HepG2 (cell line): Measurements from ENCODE around the gene IQCE. TPM values are rescaled to one million over a fixed set of nuclear protein-coding genes. Genes with fewer than 3 reads are reported as not detected.

Experiments
- CEBPB ChIP-seq: IDR thresholded peaks from 2 replicates; pipeline ENCODE4 v1.6.1; 2011; ENCODE audit warnings: low read depth, low read length, improper control_type of control experiment, borderline replicate concordance
- DMAP1 ChIP-seq: IDR thresholded peaks from 2 replicates; pipeline ENCODE4 v1.6.1; 2016
- ERF ChIP-seq: IDR thresholded peaks from 2 replicates; pipeline ENCODE4 v1.6.1; 2018; ENCODE audit warnings: missing biosample characterization, missing genetic modification reagents
- EZH2 ChIP-seq: conservative IDR thresholded peaks from 2 replicates; pipeline ENCODE4 v1.6.1; 2012; ENCODE audit warnings: mild to moderate bottlenecking, low read depth, low read length, moderate library complexity
- FOXK2 ChIP-seq: fragments of 450-650 bp; IDR thresholded peaks from 2 replicates; pipeline ENCODE4 v1.6.1; 2016
- GZF1 ChIP-seq: sonication (generic); formaldehyde crosslinking; IDR thresholded peaks from 2 replicates; pipeline ENCODE4 v1.5.1; 2020; ENCODE audit warnings: mild to moderate bottlenecking, missing genetic modification reagents
- KDM5A ChIP-seq: fragments of 200-600 bp; sonication (generic); IDR thresholded peaks from 2 replicates; pipeline ENCODE4 v1.7.0; 2018; ENCODE audit warnings: antibody characterized with exemption, mild to moderate bottlenecking, low read length, borderline replicate concordance
- NCOA1 ChIP-seq: sonication (generic); formaldehyde crosslinking; IDR thresholded peaks from 2 replicates; pipeline ENCODE4 v1.9.0; 2021; ENCODE audit warnings: missing genetic modification reagents
- NFE2L2 ChIP-seq: fragments of 150-350 bp; IDR thresholded peaks from 2 replicates; pipeline ENCODE4 v1.6.1; 2014; ENCODE audit warnings: low read length
- RFX1 ChIP-seq: fragments of 450-650 bp; IDR thresholded peaks from 2 replicates; pipeline ENCODE4 v1.6.1; 2017
- SKI ChIP-seq: fragments of 450-650 bp; IDR thresholded peaks from one replicate; pipeline ENCODE4 v1.6.1; 2018; ENCODE audit warnings: mild to moderate bottlenecking; ENCODE audit not compliant: partially characterized antibody
- SP5 ChIP-seq: IDR thresholded peaks from 2 replicates; pipeline ENCODE4 v1.6.1; 2016; ENCODE audit warnings: low read depth, borderline replicate concordance
- SYNCRIP ChIP-seq: fragments of 200-400 bp; formaldehyde crosslinking; IDR thresholded peaks from 2 replicates; pipeline ENCODE4 v1.6.1; 2018; ENCODE audit warnings: mild to moderate bottlenecking, low read depth, low read length; ENCODE audit not compliant: insufficient read depth
- TBX3 ChIP-seq: fragments of 450-650 bp; IDR thresholded peaks from 2 replicates; pipeline ENCODE4 v1.6.1; 2017; ENCODE audit warnings: antibody characterized with exemption, mild to moderate bottlenecking, inconsistent platforms, borderline replicate concordance
- ZKSCAN5 ChIP-seq: sonication (generic); formaldehyde crosslinking; IDR thresholded peaks from 2 replicates; pipeline ENCODE4 v1.5.1; 2020; ENCODE audit warnings: mild to moderate bottlenecking, missing genetic modification reagents
- ZNF543 ChIP-seq: sonication (generic); formaldehyde crosslinking; IDR thresholded peaks from 2 replicates; pipeline ENCODE4 v1.4.0; 2020; ENCODE audit warnings: mild to moderate bottlenecking, missing genetic modification reagents
- polyA plus RNA-seq, 8 experiments: library from polyadenylated mRNA; depleted of rRNA in 3 of 8; stranded (reverse) in 7 of 8; unstranded in 1 of 8; fragments of >200 nt; fragmentation: Illumina TruSeq in 4 of 8; extraction: Trizol in 4 of 8; gene quantifications; 2 replicates each; pipeline versions ENCODE4 v1.2.1 to v1.2.3, GENCODE V29; 2011 to 2016; ENCODE audit warnings: low read depth in 4 of 8, missing spikeins in 1 of 8, mixed read lengths in 1 of 8; ENCODE audit not compliant: insufficient read depth in 1 of 8
- total RNA-seq, 5 experiments: library from RNA; depleted of rRNA; stranded (reverse); fragments of >200 nt; fragmentation: Illumina TruSeq; extraction: Trizol; gene quantifications; 2 replicates each; pipeline ENCODE4 v1.2.3, GENCODE V29; 2016; ENCODE audit warnings: low read depth in 1 of 5
- TF ChIP-seq, protein P1 (sequence below): sonication (generic); formaldehyde crosslinking; IDR thresholded peaks from 2 replicates; pipeline ENCODE4 v1.4.0; 2020; ENCODE audit warnings: mild to moderate bottlenecking, missing genetic modification reagents
- TF ChIP-seq, protein P2 (sequence below): sonication (generic); formaldehyde crosslinking; IDR thresholded peaks from 2 replicates; pipeline ENCODE4 v1.5.0; 2020; ENCODE audit warnings: missing genetic modification reagents, mild to moderate bottlenecking, borderline replicate concordance
- TF ChIP-seq, protein P3 (sequence below): sonication (generic); formaldehyde crosslinking; IDR thresholded peaks from 2 replicates; pipeline ENCODE4 v1.4.0; 2020; ENCODE audit warnings: low read depth, mild to moderate bottlenecking, missing genetic modification reagents
- TF ChIP-seq, protein P4 (sequence below): sonication (generic); formaldehyde crosslinking; IDR thresholded peaks from 2 replicates; pipeline ENCODE4 v1.8.1; 2023; ENCODE audit warnings: mild to moderate bottlenecking, inconsistent platforms, moderate library complexity, missing genetic modification reagents, borderline replicate concordance
- TF ChIP-seq, protein P5 (sequence below): sonication (generic); formaldehyde crosslinking; IDR thresholded peaks from 2 replicates; pipeline ENCODE4 v1.5.0; 2020; ENCODE audit warnings: mild to moderate bottlenecking, missing genetic modification reagents
- TF ChIP-seq, protein P6 (sequence below): sonication (generic); formaldehyde crosslinking; IDR thresholded peaks from 2 replicates; pipeline ENCODE4 v1.8.0; 2022; ENCODE audit warnings: mild to moderate bottlenecking, missing genetic modification reagents, moderate library complexity

Gene IQCE
- total and polyA plus RNA-seq, 2 of the 13 experiments (the other 11 are each of a cell fraction or from before 2014, with no cell fraction given) = 1.5 to 2.5 TPM

DNA sequence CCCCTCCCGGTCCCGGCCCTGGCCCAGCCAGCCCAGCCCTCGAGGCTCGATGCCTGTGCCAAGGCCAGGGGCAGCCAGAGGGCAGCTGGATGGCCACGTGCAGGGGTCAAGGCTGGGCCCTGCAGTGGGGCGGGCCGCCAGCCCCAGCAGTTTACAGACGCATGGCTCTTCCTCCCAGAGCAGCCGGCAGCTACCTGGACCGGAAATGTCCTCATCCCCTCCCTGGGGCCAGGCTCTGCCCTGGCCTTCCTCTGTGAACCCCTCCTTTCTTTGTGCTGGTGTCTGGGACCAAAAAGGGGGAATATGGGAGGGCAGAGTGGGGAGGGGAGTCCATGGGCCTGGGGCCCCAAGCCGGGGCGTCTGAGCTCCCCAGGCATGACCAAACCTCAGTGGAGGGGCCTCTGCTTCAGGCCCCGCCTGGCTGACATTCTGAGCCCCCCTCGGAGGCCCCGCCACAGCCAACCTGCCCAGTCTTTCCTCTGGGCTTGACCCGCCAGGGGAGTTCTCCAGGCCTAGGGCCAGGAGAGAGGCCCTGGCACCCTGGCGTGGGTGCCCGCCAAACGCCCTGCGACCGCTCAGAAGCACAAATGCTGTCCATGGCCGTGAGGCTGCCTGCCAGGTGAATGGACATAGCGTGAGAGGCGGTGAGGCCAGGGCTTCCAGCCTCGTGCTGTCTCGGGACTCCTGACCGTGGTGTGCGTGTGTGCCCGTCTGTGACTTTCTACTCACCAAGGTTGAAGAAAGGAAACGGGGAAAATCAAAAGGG is 104.5 kb downstream of the IQCE start (continued):
- TF ChIP-seq ERF (CRISPR knock-in tag) (peak; percentile 99), EZH2 (no peak), KDM5A (no peak), ZNF543 (peak; percentile 60), CEBPB (no peak), NFE2L2 (no peak), SYNCRIP (no peak), ZKSCAN5 (no peak), SP5 (CRISPR knock-in tag) (peak; percentile 92), SKI (peak; percentile 91), TBX3 (0 out of 2 replicates have a peak, but pooled peaks have one; percentile 21), NCOA1 (CRISPR knock-in tag) (no peak), DMAP1 (CRISPR knock-in tag) (peak; percentile 80), RFX1 (no peak), GZF1 (CRISPR knock-in tag) (peak; percentile 83; the same call in 1 of the 2 replicates), FOXK2 (no peak)
- TF ChIP-seq, protein P1, sequence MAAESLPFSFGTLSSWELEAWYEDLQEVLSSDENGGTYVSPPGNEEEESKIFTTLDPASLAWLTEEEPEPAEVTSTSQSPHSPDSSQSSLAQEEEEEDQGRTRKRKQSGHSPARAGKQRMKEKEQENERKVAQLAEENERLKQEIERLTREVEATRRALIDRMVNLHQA (CRISPR knock-in tag) = no peak
- TF ChIP-seq, protein P2, sequence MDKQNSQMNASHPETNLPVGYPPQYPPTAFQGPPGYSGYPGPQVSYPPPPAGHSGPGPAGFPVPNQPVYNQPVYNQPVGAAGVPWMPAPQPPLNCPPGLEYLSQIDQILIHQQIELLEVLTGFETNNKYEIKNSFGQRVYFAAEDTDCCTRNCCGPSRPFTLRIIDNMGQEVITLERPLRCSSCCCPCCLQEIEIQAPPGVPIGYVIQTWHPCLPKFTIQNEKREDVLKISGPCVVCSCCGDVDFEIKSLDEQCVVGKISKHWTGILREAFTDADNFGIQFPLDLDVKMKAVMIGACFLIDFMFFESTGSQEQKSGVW = peak; percentile 93; the same call in 1 of the 2 replicates
- TF ChIP-seq, protein P3, sequence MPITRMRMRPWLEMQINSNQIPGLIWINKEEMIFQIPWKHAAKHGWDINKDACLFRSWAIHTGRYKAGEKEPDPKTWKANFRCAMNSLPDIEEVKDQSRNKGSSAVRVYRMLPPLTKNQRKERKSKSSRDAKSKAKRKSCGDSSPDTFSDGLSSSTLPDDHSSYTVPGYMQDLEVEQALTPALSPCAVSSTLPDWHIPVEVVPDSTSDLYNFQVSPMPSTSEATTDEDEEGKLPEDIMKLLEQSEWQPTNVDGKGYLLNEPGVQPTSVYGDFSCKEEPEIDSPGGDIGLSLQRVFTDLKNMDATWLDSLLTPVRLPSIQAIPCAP (CRISPR knock-in tag) = no peak
- TF ChIP-seq, protein P4, sequence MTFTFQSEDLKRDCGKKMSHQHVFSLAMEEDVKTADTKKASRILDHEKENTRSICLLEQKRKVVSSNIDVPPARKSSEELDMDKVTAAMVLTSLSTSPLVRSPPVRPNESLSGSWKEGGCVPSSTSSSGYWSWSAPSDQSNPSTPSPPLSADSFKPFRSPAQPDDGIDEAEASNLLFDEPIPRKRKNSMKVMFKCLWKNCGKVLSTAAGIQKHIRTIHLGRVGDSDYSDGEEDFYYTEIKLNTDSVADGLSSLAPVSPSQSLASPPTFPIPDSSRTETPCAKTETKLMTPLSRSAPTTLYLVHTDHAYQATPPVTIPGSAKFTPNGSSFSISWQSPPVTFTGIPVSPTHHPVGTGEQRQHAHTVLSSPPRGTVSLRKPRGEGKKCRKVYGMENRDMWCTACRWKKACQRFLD (CRISPR knock-in tag) = 0 out of 2 replicates have a peak, but pooled peaks have one; percentile 64
- TF ChIP-seq, protein P5, sequence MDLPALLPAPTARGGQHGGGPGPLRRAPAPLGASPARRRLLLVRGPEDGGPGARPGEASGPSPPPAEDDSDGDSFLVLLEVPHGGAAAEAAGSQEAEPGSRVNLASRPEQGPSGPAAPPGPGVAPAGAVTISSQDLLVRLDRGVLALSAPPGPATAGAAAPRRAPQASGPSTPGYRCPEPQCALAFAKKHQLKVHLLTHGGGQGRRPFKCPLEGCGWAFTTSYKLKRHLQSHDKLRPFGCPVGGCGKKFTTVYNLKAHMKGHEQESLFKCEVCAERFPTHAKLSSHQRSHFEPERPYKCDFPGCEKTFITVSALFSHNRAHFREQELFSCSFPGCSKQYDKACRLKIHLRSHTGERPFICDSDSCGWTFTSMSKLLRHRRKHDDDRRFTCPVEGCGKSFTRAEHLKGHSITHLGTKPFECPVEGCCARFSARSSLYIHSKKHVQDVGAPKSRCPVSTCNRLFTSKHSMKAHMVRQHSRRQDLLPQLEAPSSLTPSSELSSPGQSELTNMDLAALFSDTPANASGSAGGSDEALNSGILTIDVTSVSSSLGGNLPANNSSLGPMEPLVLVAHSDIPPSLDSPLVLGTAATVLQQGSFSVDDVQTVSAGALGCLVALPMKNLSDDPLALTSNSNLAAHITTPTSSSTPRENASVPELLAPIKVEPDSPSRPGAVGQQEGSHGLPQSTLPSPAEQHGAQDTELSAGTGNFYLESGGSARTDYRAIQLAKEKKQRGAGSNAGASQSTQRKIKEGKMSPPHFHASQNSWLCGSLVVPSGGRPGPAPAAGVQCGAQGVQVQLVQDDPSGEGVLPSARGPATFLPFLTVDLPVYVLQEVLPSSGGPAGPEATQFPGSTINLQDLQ = peak; percentile 55; the same call in 1 of the 2 replicates
- TF ChIP-seq, protein P6, sequence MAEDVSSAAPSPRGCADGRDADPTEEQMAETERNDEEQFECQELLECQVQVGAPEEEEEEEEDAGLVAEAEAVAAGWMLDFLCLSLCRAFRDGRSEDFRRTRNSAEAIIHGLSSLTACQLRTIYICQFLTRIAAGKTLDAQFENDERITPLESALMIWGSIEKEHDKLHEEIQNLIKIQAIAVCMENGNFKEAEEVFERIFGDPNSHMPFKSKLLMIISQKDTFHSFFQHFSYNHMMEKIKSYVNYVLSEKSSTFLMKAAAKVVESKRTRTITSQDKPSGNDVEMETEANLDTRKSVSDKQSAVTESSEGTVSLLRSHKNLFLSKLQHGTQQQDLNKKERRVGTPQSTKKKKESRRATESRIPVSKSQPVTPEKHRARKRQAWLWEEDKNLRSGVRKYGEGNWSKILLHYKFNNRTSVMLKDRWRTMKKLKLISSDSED (CRISPR knock-in tag) = no peak
